ENCODE data around the gene LIN37.

GRCh38 chr19:35736913-35737886 lies 11.2 kb upstream of the LIN37 start:
- no peak for TF ChIP-seq POLR2AphosphoS5 (IDR thresholded peaks at IDR 0.05)
- TF ChIP-seq, protein P1, sequence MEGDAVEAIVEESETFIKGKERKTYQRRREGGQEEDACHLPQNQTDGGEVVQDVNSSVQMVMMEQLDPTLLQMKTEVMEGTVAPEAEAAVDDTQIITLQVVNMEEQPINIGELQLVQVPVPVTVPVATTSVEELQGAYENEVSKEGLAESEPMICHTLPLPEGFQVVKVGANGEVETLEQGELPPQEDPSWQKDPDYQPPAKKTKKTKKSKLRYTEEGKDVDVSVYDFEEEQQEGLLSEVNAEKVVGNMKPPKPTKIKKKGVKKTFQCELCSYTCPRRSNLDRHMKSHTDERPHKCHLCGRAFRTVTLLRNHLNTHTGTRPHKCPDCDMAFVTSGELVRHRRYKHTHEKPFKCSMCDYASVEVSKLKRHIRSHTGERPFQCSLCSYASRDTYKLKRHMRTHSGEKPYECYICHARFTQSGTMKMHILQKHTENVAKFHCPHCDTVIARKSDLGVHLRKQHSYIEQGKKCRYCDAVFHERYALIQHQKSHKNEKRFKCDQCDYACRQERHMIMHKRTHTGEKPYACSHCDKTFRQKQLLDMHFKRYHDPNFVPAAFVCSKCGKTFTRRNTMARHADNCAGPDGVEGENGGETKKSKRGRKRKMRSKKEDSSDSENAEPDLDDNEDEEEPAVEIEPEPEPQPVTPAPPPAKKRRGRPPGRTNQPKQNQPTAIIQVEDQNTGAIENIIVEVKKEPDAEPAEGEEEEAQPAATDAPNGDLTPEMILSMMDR (IDR thresholded peaks at IDR 0.05), result no peak
